ENCODE data around the gene TIAM2. TPM values are rescaled to one million over a fixed set of nuclear protein-coding genes. Genes with fewer than 3 reads are reported as not detected.

The TIAM2 gene
- total RNA-seq, 1 experiment from 2014 or later: 9.1 TPM

- intact Hi-C loops (cut with micrococcal nuclease; ENCODE audit: unreplicated experiment): no loop called here
Measured at GRCh38 chr6:155141512-155141911, 146.4 kb downstream of the TIAM2 start.

GRCh38 chr6:155142168-155143028, 147.3 kb downstream of the TIAM2 start:
- DNase-seq (ENCODE audit: low spot score): no peak
- H3K4me3 ChIP-seq (ENCODE audit: low read depth, low read length, poor library complexity, severe bottlenecking): no peak overlapping the region
- H3K36me3 ChIP-seq (ENCODE audit: insufficient read depth, low read length, poor library complexity, severe bottlenecking): no peaks in the 10 kb centered on the region
- H3K4me1 ChIP-seq (ENCODE audit: insufficient read depth, low read length, poor library complexity, severe bottlenecking): no peaks in the 10 kb centered on the region
- TF ChIP-seq CTCF (conservative IDR thresholded peaks at IDR 0.05; ENCODE audit: low read depth, low read length) (no peak), EZH2 (IDR thresholded peaks at IDR 0.05; ENCODE audit: borderline replicate concordance, low read depth, low read length, poor library complexity, severe bottlenecking) (no peak)
- ChIA-PET CTCF (no interaction called here), POLR2A (ENCODE audit: low non-redundant PET) (no interaction called here)
- no TSS peak for BruUV-seq (replicated peaks)
- H3K9me3 ChIP-seq (ENCODE audit: low read depth, low read length, poor library complexity, severe bottlenecking): no peaks in the 10 kb centered on the region
- no peaks in the 10 kb centered on the region for H3K27me3 ChIP-seq (replicated peaks; ENCODE audit: insufficient read depth, low read depth, low read length, poor library complexity)
- H3K27ac ChIP-seq (ENCODE audit: low read depth, low read length, poor library complexity, severe bottlenecking): no peak overlapping the region
- intact Hi-C loops (cut with micrococcal nuclease; ENCODE audit: unreplicated experiment): no loop called here

More at GRCh38 chr6:155141512-155141911, 146.4 kb downstream of the TIAM2 start:
- Histone ChIP-seq H3K9me3 (ENCODE audit: low read depth, low read length, poor library complexity, severe bottlenecking) (no peaks in the 10 kb centered on the region), H3K4me1 (ENCODE audit: insufficient read depth, low read length, poor library complexity, severe bottlenecking) (no peaks in the 10 kb centered on the region), H3K27ac (ENCODE audit: low read depth, low read length, poor library complexity, severe bottlenecking) (no peak overlapping the region), H3K36me3 (ENCODE audit: insufficient read depth, low read length, poor library complexity, severe bottlenecking) (no peaks in the 10 kb centered on the region), H3K27me3 (replicated peaks; ENCODE audit: insufficient read depth, low read depth, low read length, poor library complexity) (no peaks in the 10 kb centered on the region), H3K4me3 (ENCODE audit: low read depth, low read length, poor library complexity, severe bottlenecking) (no peak overlapping the region)
- BruUV-seq (replicated peaks): no TSS peak
- ChIA-PET CTCF (no interaction called here), POLR2A (ENCODE audit: low non-redundant PET) (no interaction called here)
- no peak for TF ChIP-seq CTCF (conservative IDR thresholded peaks at IDR 0.05; ENCODE audit: low read depth, low read length)
- no peak for TF ChIP-seq EZH2 (IDR thresholded peaks at IDR 0.05; ENCODE audit: borderline replicate concordance, low read depth, low read length, poor library complexity, severe bottlenecking)
- no peak for DNase-seq (ENCODE audit: low spot score)

GRCh38 chr6:155143029-155143577, 148.0 kb downstream of the TIAM2 start:
- intact Hi-C loops (cut with micrococcal nuclease; ENCODE audit: unreplicated experiment): no loop called here
- POLR2A ChIA-PET (ENCODE audit: low non-redundant PET): no interaction called here
- H3K4me1 ChIP-seq (ENCODE audit: insufficient read depth, low read length, poor library complexity, severe bottlenecking): no peaks in the 10 kb centered on the region
- no peak overlapping the region for H3K4me3 ChIP-seq (ENCODE audit: low read depth, low read length, poor library complexity, severe bottlenecking)
- TF ChIP-seq CTCF (conservative IDR thresholded peaks at IDR 0.05; ENCODE audit: low read depth, low read length): no peak
- TF ChIP-seq EZH2 (IDR thresholded peaks at IDR 0.05; ENCODE audit: borderline replicate concordance, low read depth, low read length, poor library complexity, severe bottlenecking): no peak
- no peaks in the 10 kb centered on the region for H3K9me3 ChIP-seq (ENCODE audit: low read depth, low read length, poor library complexity, severe bottlenecking)
- no peak for DNase-seq (ENCODE audit: low spot score)
- CTCF ChIA-PET: no interaction called here
- H3K27ac ChIP-seq (ENCODE audit: low read depth, low read length, poor library complexity, severe bottlenecking): no peak overlapping the region
- no peaks in the 10 kb centered on the region for H3K36me3 ChIP-seq (ENCODE audit: insufficient read depth, low read length, poor library complexity, severe bottlenecking)
- BruUV-seq (replicated peaks): no TSS peak
- no peaks in the 10 kb centered on the region for H3K27me3 ChIP-seq (replicated peaks; ENCODE audit: insufficient read depth, low read depth, low read length, poor library complexity)

Data from A673 (cell line).